Neural crest cell (in vitro differentiated cells): ENCODE data around the gene NR2F2. TPM values are rescaled to one million over a fixed set of nuclear protein-coding genes. Genes with fewer than 3 reads are reported as not detected.

ENCODE experiments used
- DNase-seq: peaks from one replicate; pipeline ENCODE4 v3.0.0; 2021; ENCODE audit warnings: low read depth, mixed read lengths, low spot score
- H3K27ac Mint-ChIP-seq: one replicate; pipeline ENCODE4 v1.8.0; 2021; ENCODE audit warnings: mild to moderate bottlenecking, mixed read lengths; ENCODE audit not compliant: unreplicated experiment
- H3K27me3 Mint-ChIP-seq: 2 replicates; pipeline ENCODE4 v1.8.0; 2021; ENCODE audit warnings: low read depth, mild to moderate bottlenecking, mixed read lengths
- H3K36me3 Mint-ChIP-seq: 2 replicates; pipeline ENCODE4 v1.8.0; 2021; ENCODE audit warnings: low read depth, mild to moderate bottlenecking, mixed read lengths
- H3K4me1 Mint-ChIP-seq: 2 replicates; pipeline ENCODE4 v1.8.0; 2021; ENCODE audit warnings: mixed read lengths
- H3K4me3 Mint-ChIP-seq: one replicate; pipeline ENCODE4 v1.8.0; 2021; ENCODE audit warnings: mild to moderate bottlenecking, mixed read lengths
- H3K9me3 Mint-ChIP-seq: 2 replicates; pipeline ENCODE4 v1.8.0; 2021; ENCODE audit warnings: mixed read lengths
- CTCF ChIP-seq: fragments of 200-600 bp; sonication (generic); conservative IDR thresholded peaks from 2 replicates; pipeline ENCODE4 v1.5.0; 2021; ENCODE audit warnings: antibody characterized with exemption, mild to moderate bottlenecking
- total RNA-seq: library from RNA; stranded (reverse); gene quantifications from 2 replicates; pipeline ENCODE4 v1.2.1, GENCODE V29; 2021

The NR2F2 gene
- total RNA-seq, 1 donor from 2014 or later: 147 TPM

- Mint-ChIP-seq H3K36me3 (peaks cover 24% of the 10 kb centered on the region), H3K27me3 (peaks cover 83% of the 10 kb centered on the region), H3K4me1 (peaks cover 97% of the 10 kb centered on the region), H3K27ac (peak overlapping the region; percentile 58), H3K9me3 (no peaks in the 10 kb centered on the region), H3K4me3 (peak overlapping the region; percentile 96)
- TF ChIP-seq CTCF: no peak
- no peak for DNase-seq
Measured at GRCh38 chr15:96346409-96346970, 16.0 kb downstream of the NR2F2 start.

GRCh38 chr15:96347181-96348111 is 16.9 kb downstream of the NR2F2 start:
- peaks cover 21% of the 10 kb centered on the region for H3K36me3 Mint-ChIP-seq
- H3K27me3 Mint-ChIP-seq: peaks cover 82% of the 10 kb centered on the region
- peaks cover 97% of the 10 kb centered on the region for H3K4me1 Mint-ChIP-seq
- peak overlapping the region; percentile 96 for H3K4me3 Mint-ChIP-seq
- DNase-seq: peak; percentile 57
- H3K27ac Mint-ChIP-seq: peak overlapping the region; percentile 91
- H3K9me3 Mint-ChIP-seq: no peaks in the 10 kb centered on the region
- no peak for TF ChIP-seq CTCF

GRCh38 chr15:96348112-96349027 is 17.9 kb downstream of the NR2F2 start:
- peaks cover 12% of the 10 kb centered on the region for H3K36me3 Mint-ChIP-seq
- peak overlapping the region; percentile 96 for H3K4me3 Mint-ChIP-seq
- peaks cover 97% of the 10 kb centered on the region for H3K4me1 Mint-ChIP-seq
- H3K27ac Mint-ChIP-seq: peak overlapping the region; percentile 91
- TF ChIP-seq CTCF: no peak
- DNase-seq: no peak
- H3K27me3 Mint-ChIP-seq: peaks cover 82% of the 10 kb centered on the region
- no peaks in the 10 kb centered on the region for H3K9me3 Mint-ChIP-seq

GRCh38 chr15:96349034-96349856 is 18.7 kb downstream of the NR2F2 start:
- Mint-ChIP-seq H3K4me1 (peaks cover 94% of the 10 kb centered on the region), H3K9me3 (no peaks in the 10 kb centered on the region), H3K36me3 (peaks cover 11% of the 10 kb centered on the region), H3K27ac (peak overlapping the region; percentile 96), H3K27me3 (peaks cover 76% of the 10 kb centered on the region), H3K4me3 (peak overlapping the region; percentile 96)
- no peak for DNase-seq
- no peak for TF ChIP-seq CTCF
